Colonic mucosa (tissue), 4 donors: ENCODE data around the gene LARP4B. TPM values are rescaled to one million over a fixed set of nuclear protein-coding genes. Genes with fewer than 3 reads are reported as not detected.

Experiments used
- DNase-seq: peaks from one replicate; pipeline ENCODE4 v3.0.0-alpha.2; 2020
- H3K27ac ChIP-seq: fragments of 200-600 bp; one replicate; pipeline ENCODE4 v1.8.0; 2021
- H3K27me3 ChIP-seq: fragments of 200-600 bp; one replicate; pipeline ENCODE4 v1.8.0; 2021
- H3K36me3 ChIP-seq: fragments of 200-600 bp; one replicate; pipeline ENCODE4 v1.8.0; 2021
- H3K4me1 ChIP-seq: fragments of 200-600 bp; one replicate; pipeline ENCODE4 v1.8.0; 2021; ENCODE audit warnings: mild to moderate bottlenecking
- H3K4me3 ChIP-seq: fragments of 200-600 bp; one replicate; pipeline ENCODE4 v1.8.0; 2021
- H3K9ac ChIP-seq, 2 donors: one replicate each; pipeline ENCODE4 v1.7.0; 2013; ENCODE audit warnings: control low read depth in 2 of 2, low read depth in 2 of 2, low read length in 2 of 2
- H3K9me3 ChIP-seq: fragments of 200-600 bp; one replicate; pipeline ENCODE4 v1.8.0; 2021
- intact Hi-C: fragments of 100-400 bp; cut with DNase I; formaldehyde crosslinking; loops from one replicate; pipeline ENCODE4 v1.14.1; 2022
- total RNA-seq, 2 donors: library from RNA; stranded (reverse); fragmentation: NEBNext Ultra II Directional in 1 of 2; extraction: Animal tissue kit (Norgen Biotek cat#: 25700) in 1 of 2; gene quantifications; one replicate each; pipeline ENCODE4 v1.2.1, GENCODE V29; 2021
- TF ChIP-seq, protein P1 (sequence below): fragments of 200-600 bp; IDR thresholded peaks from one replicate; pipeline ENCODE4 v1.8.0; 2022; ENCODE audit warnings: antibody characterized with exemption, mild to moderate bottlenecking
- donor health status: healthy.
- donor health status: DM: no; HTN: no; CAD: no.
- donor health status: DM: no; HTN: no; CAD: no.

LARP4B gene
- total RNA-seq, 2 donors from 2014 or later: 129 to 136 TPM

DNA sequence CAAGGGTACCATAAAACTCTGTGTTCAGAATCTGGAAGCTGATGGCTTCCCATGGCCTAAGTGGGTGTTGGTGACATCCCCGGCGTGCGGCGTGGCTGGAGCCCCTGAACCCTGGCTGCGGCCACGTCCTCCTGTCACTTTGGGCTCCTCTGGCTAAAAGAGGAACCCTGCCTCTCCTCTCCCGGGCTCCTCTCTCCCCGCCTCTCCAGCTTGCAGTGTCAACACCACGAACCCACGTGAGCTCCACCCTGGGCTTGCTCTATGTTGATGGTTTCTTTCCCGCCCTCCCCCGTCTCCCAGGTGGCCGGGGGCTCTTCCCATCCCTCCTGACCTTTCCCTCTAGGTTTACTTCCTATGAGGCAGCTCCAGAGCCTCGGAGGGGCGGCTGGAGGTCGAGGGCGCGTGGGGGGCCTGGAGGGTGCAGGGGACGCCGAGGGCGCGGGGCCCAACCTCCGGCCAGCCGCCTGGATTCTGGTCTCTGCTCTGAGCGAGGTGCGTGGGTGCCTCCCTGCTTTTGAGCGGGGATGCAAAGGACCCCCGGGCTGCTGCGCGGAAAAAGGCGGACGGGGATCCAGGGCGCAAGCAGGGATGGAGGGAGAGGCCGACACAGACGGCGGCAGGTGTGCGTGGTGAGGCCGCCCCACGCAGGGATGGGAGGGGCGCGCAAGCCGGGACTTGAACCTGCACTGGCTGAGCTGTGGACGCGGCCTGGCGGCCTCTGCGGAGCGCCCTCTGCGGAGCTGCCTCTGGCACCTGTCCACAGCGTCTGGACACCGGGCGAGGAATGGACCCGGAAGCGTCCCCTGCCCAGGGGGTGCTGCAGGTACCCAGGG is 126.5 kb downstream of the LARP4B start:
- Histone ChIP-seq H3K36me3 (peaks cover 6% of the 10 kb centered on the region), H3K9ac (no peak overlapping the region), H3K4me1 (no peaks in the 10 kb centered on the region), H3K4me3 (no peak overlapping the region), H3K27ac (no peak overlapping the region), H3K9me3 (no peaks in the 10 kb centered on the region), H3K27me3 (no peaks in the 10 kb centered on the region)
- TF ChIP-seq, protein P1, sequence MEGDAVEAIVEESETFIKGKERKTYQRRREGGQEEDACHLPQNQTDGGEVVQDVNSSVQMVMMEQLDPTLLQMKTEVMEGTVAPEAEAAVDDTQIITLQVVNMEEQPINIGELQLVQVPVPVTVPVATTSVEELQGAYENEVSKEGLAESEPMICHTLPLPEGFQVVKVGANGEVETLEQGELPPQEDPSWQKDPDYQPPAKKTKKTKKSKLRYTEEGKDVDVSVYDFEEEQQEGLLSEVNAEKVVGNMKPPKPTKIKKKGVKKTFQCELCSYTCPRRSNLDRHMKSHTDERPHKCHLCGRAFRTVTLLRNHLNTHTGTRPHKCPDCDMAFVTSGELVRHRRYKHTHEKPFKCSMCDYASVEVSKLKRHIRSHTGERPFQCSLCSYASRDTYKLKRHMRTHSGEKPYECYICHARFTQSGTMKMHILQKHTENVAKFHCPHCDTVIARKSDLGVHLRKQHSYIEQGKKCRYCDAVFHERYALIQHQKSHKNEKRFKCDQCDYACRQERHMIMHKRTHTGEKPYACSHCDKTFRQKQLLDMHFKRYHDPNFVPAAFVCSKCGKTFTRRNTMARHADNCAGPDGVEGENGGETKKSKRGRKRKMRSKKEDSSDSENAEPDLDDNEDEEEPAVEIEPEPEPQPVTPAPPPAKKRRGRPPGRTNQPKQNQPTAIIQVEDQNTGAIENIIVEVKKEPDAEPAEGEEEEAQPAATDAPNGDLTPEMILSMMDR: no peak
- no peak for DNase-seq
- intact Hi-C loops: no loop called here

DNA sequence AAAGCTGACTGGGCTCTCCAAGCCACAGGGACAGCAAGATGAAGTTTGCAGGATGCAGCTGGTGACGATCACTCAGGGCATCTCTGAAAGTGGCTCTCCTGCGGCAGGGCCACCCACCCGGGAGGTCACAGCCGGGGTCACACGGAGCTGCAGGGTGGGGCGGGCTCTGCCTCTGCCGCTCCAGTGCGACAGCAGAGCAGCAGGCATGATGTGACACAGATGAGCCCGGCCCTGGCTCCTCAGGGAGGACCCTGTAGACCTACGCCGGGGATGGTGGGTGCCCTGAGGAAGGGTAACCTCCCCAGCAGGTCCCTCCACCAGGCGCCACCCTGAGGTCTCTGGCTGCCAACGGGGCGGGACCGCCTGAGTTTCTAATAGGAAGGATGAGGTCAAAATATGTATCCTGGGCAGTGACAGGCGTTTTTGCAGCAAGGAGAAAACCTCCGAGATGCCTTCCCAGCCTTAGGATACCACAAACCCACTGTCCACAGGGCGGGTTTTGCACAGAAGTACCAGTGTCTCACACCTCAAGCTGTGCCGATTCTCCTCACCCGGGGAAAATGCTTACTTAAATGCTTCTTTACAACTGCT is 127.2 kb downstream of the LARP4B start:
- Histone ChIP-seq H3K9me3 (no peaks in the 10 kb centered on the region), H3K27ac (no peak overlapping the region), H3K36me3 (peaks cover 6% of the 10 kb centered on the region), H3K9ac (no peak overlapping the region), H3K4me1 (no peaks in the 10 kb centered on the region), H3K4me3 (no peak overlapping the region), H3K27me3 (no peaks in the 10 kb centered on the region)
- TF ChIP-seq, protein P1: no peak
- intact Hi-C loops: no loop called here
- no peak for DNase-seq

DNA sequence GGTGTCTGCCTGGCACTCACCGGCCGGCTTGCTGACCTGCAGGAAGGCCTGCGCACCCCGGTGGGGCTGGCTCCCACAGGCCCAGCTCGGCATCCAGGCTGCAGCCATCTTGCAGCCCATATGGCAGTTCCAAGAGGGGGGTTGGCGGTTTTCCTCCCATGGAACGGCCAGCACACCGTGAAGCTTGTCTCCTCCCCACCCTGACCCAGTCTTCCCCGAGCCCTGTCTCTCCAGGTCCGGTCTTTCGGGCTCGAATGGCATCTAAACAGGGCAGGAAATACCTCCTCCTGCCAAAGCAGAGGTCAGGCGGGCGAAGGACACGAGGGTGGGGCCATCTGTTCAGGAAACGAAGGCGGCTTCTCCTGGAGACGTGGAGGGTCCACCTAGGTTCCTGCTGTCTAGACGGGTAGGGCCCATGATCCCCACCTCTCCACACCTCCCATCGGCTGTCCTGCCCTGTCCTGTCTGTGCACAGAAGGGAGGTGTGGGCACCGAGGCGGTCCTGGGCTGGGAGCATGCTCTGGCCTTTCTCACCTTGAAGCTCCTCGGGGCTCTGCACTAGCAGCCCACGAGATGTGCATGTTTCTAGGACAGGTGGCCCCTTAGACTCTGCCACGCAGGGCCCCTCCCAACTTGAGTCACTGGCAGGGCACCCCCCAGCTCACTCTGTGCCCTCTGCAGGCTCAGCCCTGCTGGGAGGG is 128.3 kb downstream of the LARP4B start:
- Histone ChIP-seq H3K4me1 (no peaks in the 10 kb centered on the region), H3K9ac (no peak overlapping the region), H3K27ac (no peak overlapping the region), H3K27me3 (no peaks in the 10 kb centered on the region), H3K9me3 (no peaks in the 10 kb centered on the region), H3K4me3 (no peak overlapping the region), H3K36me3 (peaks cover 6% of the 10 kb centered on the region)
- intact Hi-C loops: no loop called here
- TF ChIP-seq, protein P1: no peak
- no peak for DNase-seq

DNA sequence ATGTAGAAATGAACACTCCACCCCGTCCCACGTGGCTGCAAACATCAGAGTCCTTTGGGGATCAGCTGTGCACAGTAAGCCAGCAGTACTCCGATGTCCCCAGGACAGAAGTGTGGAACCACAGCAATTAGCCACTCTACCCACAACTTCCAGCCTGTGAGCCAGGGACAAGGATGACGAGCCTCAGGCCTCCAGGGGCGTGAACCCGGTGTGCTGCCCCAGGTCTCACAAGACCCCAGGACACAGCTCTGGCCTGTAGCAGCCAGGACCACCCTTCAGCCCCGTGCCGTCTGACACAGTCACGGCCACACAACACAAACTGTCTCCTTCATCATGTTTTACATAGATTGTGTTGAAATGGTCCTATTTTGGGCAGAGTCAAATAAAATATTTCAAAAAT is 129.0 kb downstream of the LARP4B start:
- Histone ChIP-seq H3K36me3 (peaks cover 5% of the 10 kb centered on the region), H3K9ac (no peak overlapping the region), H3K27me3 (no peaks in the 10 kb centered on the region), H3K4me3 (no peak overlapping the region), H3K4me1 (no peaks in the 10 kb centered on the region), H3K9me3 (no peaks in the 10 kb centered on the region), H3K27ac (no peak overlapping the region)
- intact Hi-C loops: no loop called here
- no peak for DNase-seq
- TF ChIP-seq, protein P1: no peak

DNA sequence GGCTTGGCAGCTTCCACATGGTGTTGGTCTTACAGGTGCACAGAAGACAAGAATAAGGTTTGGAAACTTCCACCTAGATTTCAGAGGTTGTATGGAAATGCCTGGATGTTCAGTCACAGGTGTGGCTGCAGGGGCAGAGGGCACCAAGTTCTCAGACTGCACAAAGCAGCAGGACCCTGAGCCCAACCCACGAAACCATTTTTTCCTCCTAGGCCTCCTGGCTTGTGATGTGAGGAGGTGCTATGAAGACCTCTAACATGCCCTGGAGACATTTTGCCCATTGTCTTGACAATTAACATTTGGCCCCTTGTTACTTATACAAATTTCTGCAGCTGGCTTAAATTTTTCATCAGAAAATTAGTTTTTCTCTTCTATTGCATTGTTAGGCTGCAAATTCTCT is 134.3 kb downstream of the LARP4B start:
- no peak overlapping the region for H3K9ac ChIP-seq
- H3K4me1 ChIP-seq: no peaks in the 10 kb centered on the region
- H3K27ac ChIP-seq: no peak overlapping the region
- H3K9me3 ChIP-seq: no peaks in the 10 kb centered on the region
- no peaks in the 10 kb centered on the region for H3K36me3 ChIP-seq
- TF ChIP-seq, protein P1: no peak
- no peak overlapping the region for H3K4me3 ChIP-seq
- intact Hi-C loops: no loop called here
- H3K27me3 ChIP-seq: no peaks in the 10 kb centered on the region
- DNase-seq: no peak
